ENCODE measurements around the gene OR13J1. TPM values are rescaled to one million over a fixed set of nuclear protein-coding genes. Genes with fewer than 3 reads are reported as not detected.
"Not testable (repeated sequence)": the region's sequence is repeated elsewhere in the genome, so short reads cannot be mapped to it uniquely, and the experiment has no call there.

OR13J1 gene
- total and polyA plus RNA-seq, 4 donors = not detected

GRCh38 chr9:35892051-35892450 lies 21.9 kb upstream of the OR13J1 start:
- H3K27me3 ChIP-seq (ENCODE audit: control insufficient read depth in 3 of 3, insufficient read depth in 3 of 3, low read length in 2 of 3) = peaks cover 0 to 4% (median 0%) of the 10 kb centered on the region in 3 donors
- H3K9ac ChIP-seq (ENCODE audit: insufficient read depth in 1 of 2, low read length in 2 of 2) = no peak overlapping the region
- H3K9me3 ChIP-seq (ENCODE audit: control insufficient read depth in 4 of 4, insufficient read depth in 3 of 4, low read length in 3 of 4) = no peaks in the 10 kb centered on the region
- no peaks in the 10 kb centered on the region for H3K4me1 ChIP-seq (ENCODE audit: control insufficient read depth in 5 of 5, insufficient read depth in 5 of 5, low read length in 5 of 5)
- DNase-seq (no peak), ATAC-seq (ENCODE audit: insufficient read depth, low FRiP score) (no peak)
- 82 to 96% methylated on average over 1 of the region's 1 CpG for WGBS, 2 donors
- no peak for TF ChIP-seq CTCF (IDR thresholded peaks at IDR 0.05; ENCODE audit: control extremely low read depth, extremely low read depth)
- H3K36me3 ChIP-seq (ENCODE audit: control insufficient read depth in 4 of 4, insufficient read depth in 4 of 4, low read length in 4 of 4) = no peaks in the 10 kb centered on the region
- H3K27ac ChIP-seq (ENCODE audit: low read depth in 1 of 2, low read length in 1 of 2) = no peak overlapping the region
- no peak overlapping the region for H3K4me3 ChIP-seq

GRCh38 chr9:35891646-35892045 lies 21.4 kb upstream of the OR13J1 start:
- ATAC-seq (ENCODE audit: insufficient read depth, low FRiP score) (no peak), DNase-seq (no peak)
- no peak overlapping the region for H3K9ac ChIP-seq (ENCODE audit: insufficient read depth in 1 of 2, low read length in 2 of 2)
- no peak overlapping the region for H3K4me3 ChIP-seq
- TF ChIP-seq CTCF (IDR thresholded peaks at IDR 0.05; ENCODE audit: control extremely low read depth, extremely low read depth) = no peak
- H3K4me1 ChIP-seq (ENCODE audit: control insufficient read depth in 5 of 5, insufficient read depth in 5 of 5, low read length in 5 of 5) = no peaks in the 10 kb centered on the region
- peaks cover 0 to 4% (median 0%) of the 10 kb centered on the region in 3 donors for H3K27me3 ChIP-seq (ENCODE audit: control insufficient read depth in 3 of 3, insufficient read depth in 3 of 3, low read length in 2 of 3)
- H3K27ac ChIP-seq (ENCODE audit: low read depth in 1 of 2, low read length in 1 of 2) = no peak overlapping the region
- no peaks in the 10 kb centered on the region for H3K9me3 ChIP-seq (ENCODE audit: control insufficient read depth in 4 of 4, insufficient read depth in 3 of 4, low read length in 3 of 4)
- no peaks in the 10 kb centered on the region for H3K36me3 ChIP-seq (ENCODE audit: control insufficient read depth in 4 of 4, insufficient read depth in 4 of 4, low read length in 4 of 4)
- WGBS, 2 donors = 57 to 75% methylated on average over 3 of the region's 3 CpGs

- H3K4me1 ChIP-seq (ENCODE audit: control insufficient read depth in 5 of 5, insufficient read depth in 5 of 5, low read length in 5 of 5); H3K4me3 ChIP-seq; H3K27me3 ChIP-seq (ENCODE audit: control insufficient read depth in 3 of 3, insufficient read depth in 3 of 3, low read length in 2 of 3); H3K9me3 ChIP-seq (ENCODE audit: control insufficient read depth in 4 of 4, insufficient read depth in 3 of 4, low read length in 3 of 4); H3K36me3 ChIP-seq (ENCODE audit: control insufficient read depth in 4 of 4, insufficient read depth in 4 of 4, low read length in 4 of 4); DNase-seq; H3K27ac ChIP-seq (ENCODE audit: low read depth in 1 of 2, low read length in 1 of 2); ATAC-seq (ENCODE audit: insufficient read depth, low FRiP score); H3K9ac ChIP-seq (ENCODE audit: insufficient read depth in 1 of 2, low read length in 2 of 2): not testable (repeated sequence)
- 86 to 93% methylated on average over 3 of the region's 3 CpGs for WGBS, 2 donors
These were observed 14.7 kb upstream of the OR13J1 start for GRCh38 chr9:35884908-35885307.

GRCh38 chr9:35882996-35883395 lies 12.8 kb upstream of the OR13J1 start:
- H3K27me3 ChIP-seq (ENCODE audit: control insufficient read depth in 3 of 3, insufficient read depth in 3 of 3, low read length in 2 of 3) = no peaks in the 10 kb centered on the region
- no peaks in the 10 kb centered on the region for H3K9me3 ChIP-seq (ENCODE audit: control insufficient read depth in 4 of 4, insufficient read depth in 3 of 4, low read length in 3 of 4)
- no peak for TF ChIP-seq CTCF (IDR thresholded peaks at IDR 0.05; ENCODE audit: control extremely low read depth, extremely low read depth)
- H3K27ac ChIP-seq (ENCODE audit: low read depth in 1 of 2, low read length in 1 of 2) = no peak overlapping the region
- H3K36me3 ChIP-seq (ENCODE audit: control insufficient read depth in 4 of 4, insufficient read depth in 4 of 4, low read length in 4 of 4) = no peaks in the 10 kb centered on the region
- H3K9ac ChIP-seq (ENCODE audit: insufficient read depth in 1 of 2, low read length in 2 of 2) = no peak overlapping the region
- H3K4me1 ChIP-seq (ENCODE audit: control insufficient read depth in 5 of 5, insufficient read depth in 5 of 5, low read length in 5 of 5) = no peaks in the 10 kb centered on the region
- DNase-seq (no peak), ATAC-seq (ENCODE audit: insufficient read depth, low FRiP score) (no peak)
- WGBS, 2 donors = 52 to 61% methylated on average over 3 of the region's 3 CpGs
- H3K4me3 ChIP-seq = no peak overlapping the region

Measured in lung (tissue), 12 donors.